ENCODE results near the gene RABL6.

Gene RABL6

GRCh38 chr9:136847088-136847825, 39.5 kb downstream of the RABL6 start:
- DNase-seq (ENCODE audit: low spot score) = peak; percentile 82

GRCh38 chr9:136847826-136848392, 40.2 kb downstream of the RABL6 start:
- DNase-seq (ENCODE audit: low spot score) = peak; percentile 82

DNA sequence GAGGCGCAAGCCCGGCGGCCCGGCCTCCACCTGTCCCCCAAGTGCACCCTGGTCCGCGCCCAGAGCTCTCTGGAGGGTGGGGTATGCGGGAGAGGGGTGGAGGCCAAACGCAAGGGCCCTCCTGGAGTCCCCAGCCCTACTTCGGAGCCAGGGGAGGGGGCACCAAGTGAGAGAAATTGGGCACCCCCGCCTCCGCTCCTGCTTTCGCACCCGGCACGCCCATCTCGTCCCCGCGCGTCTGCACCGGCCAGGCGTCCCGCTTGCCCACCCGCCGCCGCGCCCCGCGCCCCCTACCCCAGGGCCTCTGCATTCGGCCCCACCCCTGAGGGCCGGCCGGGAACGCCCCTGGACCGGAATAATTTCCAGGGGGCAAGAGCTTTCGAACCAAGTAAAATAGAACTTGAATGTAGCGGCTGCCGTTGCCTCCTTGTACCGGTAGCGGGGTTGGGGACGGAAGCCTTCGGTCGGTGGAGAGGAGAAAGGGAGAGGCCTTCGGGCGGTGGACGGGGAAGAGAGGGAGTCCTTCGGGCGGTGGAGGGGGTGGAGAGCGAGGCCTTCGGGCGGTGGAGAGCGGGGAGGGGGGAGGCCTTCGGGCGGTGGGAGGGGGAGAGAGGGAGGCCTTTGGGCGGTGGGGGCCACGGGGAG, 40.8 kb downstream of the RABL6 start:
- peak; percentile 73 for DNase-seq (ENCODE audit: low spot score)

- DNase-seq (ENCODE audit: low spot score) = peak; percentile 100
Observed at GRCh38 chr9:136849038-136849959, 41.6 kb downstream of the RABL6 start, which contains the start of gene PHPT1. Gene PHPT1 (plus strand): TSS chr9:136849409. CDS start chr9:136849431, 22 bp downstream.

DNA sequence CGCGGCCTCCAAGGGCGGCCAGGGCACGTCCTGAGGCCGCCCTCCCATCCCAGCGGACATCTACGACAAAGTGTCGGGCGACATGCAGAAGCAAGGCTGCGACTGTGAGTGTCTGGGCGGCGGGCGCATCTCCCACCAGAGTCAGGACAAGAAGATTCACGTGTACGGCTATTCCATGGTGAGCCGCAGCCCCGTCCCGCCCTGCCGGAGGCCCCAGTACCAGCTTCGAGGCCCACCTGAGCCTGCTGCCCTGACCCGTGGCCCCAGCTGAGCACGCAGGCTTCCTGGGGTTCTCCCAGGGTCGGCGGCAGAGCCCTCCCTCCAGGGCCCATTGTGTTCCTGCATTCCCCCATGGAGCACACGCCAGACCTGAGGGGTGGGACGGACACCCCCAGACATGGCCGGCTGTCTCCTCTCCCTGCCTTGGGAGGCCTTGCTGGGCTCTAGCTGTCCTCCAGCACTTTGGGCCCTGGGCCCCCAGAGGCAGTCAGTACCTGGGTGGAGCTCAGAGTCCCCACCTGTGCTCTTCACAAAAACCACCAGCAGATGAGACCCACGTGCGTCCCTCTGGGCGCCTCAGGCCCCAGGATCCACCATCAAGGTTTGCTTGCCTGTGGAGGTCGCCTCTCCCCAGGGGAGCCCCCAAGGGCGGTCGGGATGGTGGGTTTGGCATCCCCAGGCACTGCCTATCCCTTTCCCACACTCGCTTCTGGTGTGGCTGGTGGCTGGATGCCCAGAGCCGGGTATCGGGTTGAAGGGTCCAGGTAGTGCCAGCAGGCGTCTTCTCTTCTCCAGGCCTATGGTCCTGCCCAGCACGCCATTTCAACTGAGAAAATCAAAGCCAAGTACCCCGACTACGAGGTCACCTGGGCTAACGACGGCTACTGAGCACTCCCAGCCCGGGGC, 42.5 kb downstream of the RABL6 start:
- DNase-seq (ENCODE audit: low spot score) = no peak

DNA sequence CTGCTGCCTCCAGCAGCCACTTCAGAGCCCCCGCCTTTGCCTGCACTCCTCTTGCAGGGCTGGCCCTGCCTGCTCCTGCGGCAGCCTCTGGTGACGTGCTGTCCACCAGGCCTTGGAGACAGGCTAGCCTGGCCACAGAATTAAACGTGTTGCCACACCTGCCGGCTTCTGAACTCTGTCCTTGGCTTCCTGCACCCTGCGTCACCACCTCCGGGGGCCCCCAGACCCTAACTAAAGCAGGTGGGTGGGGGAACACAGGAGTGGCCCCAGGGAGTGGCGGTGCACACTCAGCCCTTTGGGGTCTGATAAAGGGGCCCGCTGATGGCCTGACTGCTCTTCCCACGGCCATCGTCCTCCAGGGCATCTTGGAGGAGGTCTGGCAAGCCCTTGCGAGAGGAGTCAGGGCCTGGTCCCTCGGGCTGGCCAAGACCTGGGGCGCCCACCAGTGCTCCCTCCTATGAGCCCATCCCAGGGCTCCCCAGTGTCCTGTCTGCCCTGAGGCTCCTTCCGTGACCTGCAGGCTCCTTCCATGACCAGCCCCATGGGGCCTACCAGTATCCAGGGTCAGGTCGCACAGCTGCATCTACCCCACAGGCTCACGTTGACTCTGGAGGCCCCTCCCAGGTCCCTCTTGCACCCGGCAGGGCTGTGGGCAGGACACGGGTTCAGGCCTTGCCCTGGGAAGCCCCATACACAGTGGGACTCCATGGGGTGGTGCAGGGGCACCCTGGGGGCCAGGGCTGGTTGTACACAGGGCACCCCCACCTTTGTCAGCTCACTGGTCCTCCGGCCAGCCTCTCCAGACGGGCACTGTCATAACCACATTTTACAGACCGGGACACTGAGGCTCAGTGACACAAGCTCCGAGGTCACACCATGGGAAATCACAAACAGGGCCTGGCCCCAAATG, 43.4 kb downstream of the RABL6 start:
- DNase-seq (ENCODE audit: low spot score) = no peak

GRCh38 chr9:136851941-136852663, 44.4 kb downstream of the RABL6 start, which contains the start of gene MAMDC4:
Gene MAMDC4 (plus strand): TSS chr9:136852346. CDS start chr9:136852417, 71 bp downstream.
- DNase-seq (ENCODE audit: low spot score) = no peak

DNA sequence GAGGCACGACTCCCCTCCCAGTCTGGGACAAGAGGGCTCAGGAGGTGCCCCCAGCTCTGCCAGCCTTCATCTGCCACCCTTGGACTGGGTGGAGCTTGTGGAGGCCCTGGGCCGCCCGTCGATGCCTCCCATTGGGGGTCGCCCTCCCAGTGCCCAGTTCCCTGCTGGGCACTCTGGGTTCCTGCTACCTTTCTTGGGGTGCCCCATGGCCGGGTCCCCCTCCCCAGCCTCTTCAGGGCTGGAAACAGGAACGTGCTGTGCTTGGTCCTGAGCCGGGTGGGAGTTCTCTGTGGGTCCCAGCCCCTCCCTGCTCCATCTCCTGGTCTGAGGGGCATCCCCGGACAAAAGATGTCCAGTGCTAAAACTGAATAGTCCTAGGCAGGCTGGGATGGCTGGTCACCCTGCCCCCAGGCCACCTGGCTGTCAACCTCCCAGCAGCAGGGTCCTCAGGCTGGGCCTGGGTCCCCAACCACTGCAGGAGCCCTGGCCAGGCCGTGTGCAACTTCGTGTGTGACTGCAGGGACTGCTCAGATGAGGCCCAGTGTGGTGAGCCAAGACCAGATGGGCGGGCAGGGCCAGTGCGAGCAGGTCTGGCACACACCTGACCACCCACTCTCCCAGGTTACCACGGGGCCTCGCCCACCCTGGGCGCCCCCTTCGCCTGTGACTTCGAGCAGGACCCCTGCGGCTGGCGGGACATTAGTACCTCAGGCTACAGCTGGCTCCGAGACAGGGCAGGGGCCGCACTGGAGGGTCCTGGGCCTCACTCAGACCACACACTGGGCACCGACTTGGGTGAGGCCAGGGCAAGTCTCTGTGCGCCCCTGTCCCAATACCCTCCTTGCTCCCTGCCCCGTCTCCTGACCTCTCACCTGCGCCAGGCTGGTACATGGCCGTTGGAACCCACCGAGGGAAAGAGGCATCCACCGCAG, 45.2 kb downstream of the RABL6 start:
- no peak for DNase-seq (ENCODE audit: low spot score)

DNA sequence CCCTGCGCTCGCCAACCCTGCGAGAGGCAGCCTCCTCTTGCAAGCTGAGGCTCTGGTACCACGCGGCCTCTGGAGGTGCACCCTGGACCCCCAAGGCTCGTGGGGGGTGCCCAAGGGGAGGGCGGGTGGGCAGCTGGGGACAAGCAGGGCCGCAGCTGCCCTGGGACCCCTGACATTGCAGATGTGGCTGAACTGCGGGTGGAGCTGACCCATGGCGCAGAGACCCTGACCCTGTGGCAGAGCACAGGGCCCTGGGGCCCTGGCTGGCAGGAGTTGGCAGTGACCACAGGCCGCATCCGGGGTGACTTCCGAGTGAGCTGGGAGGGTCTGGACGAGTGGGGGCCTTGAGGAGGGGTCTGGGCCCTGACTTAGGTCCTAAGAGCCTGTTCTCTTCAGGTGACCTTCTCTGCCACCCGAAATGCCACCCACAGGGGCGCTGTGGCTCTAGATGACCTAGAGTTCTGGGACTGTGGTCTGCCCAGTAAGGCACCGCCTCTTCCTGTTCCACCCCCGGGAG, 45.9 kb downstream of the RABL6 start:
- DNase-seq (ENCODE audit: low spot score) = no peak

GRCh38 chr9:136854113-136854841, 46.5 kb downstream of the RABL6 start:
- no peak for DNase-seq (ENCODE audit: low spot score)

DNA sequence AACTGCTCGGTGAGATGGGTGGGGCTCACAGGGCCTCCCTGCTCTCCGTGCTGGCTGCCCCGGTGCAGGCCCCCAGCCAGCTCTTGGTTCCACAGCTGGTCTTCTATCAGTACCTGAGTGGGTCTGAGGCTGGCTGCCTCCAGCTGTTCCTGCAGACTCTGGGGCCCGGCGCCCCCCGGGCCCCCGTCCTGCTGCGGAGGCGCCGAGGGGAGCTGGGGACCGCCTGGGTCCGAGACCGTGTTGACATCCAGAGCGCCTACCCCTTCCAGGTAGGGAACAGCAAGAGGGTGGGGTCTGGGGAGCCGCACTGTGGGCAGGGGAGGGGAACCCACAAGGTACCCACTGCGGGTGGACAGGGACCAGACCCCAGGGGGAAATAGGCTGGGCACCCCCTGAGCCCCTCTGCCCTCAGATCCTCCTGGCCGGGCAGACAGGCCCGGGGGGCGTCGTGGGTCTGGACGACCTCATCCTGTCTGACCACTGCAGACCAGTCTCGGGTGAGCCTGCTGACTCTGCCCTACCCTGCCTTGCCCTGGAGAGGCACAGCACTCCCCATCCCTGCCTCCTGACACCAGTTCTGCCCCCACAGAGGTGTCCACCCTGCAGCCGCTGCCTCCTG, 47.2 kb downstream of the RABL6 start:
- no peak for DNase-seq (ENCODE audit: low spot score)

DNA sequence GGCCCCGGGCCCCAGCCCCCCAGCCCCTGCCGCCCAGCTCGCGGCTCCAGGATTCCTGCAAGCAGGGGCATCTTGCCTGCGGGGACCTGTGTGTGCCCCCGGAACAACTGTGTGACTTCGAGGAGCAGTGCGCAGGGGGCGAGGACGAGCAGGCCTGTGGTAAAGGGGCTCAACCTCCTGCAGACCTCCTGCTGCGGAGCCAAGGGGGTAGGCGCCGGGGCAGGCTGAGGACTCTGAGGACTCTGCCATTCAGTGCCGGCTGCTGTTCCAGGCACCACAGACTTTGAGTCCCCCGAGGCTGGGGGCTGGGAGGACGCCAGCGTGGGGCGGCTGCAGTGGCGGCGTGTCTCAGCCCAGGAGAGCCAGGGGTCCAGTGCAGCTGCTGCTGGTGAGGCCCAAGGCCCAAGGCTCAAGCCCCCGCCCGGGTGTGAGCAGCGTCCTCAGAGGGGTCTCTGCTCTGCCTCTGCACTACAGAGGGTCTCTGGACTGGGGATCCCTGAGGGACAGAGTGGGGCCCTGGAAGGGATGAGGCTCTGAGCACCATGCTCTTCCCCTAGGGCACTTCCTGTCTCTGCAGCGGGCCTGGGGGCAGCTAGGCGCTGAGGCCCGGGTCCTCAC, 47.8 kb downstream of the RABL6 start:
- no peak for DNase-seq (ENCODE audit: low spot score)

DNA sequence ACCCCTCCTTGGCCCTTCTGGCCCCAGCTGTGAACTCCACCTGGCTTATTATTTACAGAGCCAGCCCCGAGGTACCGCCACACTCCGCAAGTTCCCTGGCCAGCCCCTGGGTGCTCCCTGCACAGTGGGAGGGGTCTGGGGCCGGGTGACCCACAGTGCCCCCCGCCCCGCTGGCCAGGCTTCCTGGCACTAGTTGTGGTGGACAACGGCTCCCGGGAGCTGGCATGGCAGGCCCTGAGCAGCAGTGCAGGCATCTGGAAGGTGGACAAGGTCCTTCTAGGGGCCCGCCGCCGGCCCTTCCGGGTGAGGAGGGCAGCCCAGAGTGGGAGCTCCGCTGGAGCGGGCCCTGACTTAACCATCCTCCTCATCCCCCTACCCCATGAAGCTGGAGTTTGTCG, 48.3 kb downstream of the RABL6 start:
- no peak for DNase-seq (ENCODE audit: low spot score)

DNA sequence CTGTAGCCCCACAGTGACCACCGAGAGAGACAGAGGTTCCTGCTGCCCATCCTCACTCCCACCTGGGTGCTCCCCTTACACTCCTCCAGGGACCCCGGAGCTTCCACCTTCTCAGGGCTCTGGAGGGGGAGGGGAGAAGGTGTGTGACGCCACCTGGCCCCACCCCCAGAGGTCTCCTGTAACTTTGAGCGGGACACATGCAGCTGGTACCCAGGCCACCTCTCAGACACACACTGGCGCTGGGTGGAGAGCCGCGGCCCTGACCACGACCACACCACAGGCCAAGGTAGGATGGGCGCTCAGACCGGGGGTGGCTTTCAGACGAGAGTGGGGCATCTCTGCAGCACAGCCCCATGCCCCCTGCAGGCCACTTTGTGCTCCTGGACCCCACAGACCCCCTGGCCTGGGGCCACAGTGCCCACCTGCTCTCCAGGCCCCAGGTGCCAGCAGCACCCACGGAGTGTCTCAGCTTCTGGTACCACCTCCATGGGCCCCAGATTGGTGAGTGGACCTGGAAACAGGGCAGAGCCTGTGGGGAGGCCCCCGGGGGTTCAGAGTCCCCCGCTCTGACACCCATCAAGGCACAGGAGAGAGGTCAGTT, 48.9 kb downstream of the RABL6 start:
- no peak for DNase-seq (ENCODE audit: low spot score)

DNA sequence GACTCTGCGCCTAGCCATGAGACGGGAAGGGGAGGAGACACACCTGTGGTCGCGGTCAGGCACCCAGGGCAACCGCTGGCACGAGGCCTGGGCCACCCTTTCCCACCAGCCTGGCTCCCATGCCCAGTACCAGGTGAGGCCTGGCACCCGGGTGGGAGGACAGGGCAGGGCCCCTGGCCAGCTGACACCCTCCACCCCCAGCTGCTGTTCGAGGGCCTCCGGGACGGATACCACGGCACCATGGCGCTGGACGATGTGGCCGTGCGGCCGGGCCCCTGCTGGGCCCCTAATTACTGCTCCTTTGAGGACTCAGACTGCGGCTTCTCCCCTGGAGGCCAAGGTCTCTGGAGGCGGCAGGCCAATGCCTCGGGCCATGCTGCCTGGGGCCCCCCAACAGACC, 49.4 kb downstream of the RABL6 start:
- no peak for DNase-seq (ENCODE audit: low spot score)
